Activated CD4-positive, alpha-beta T cell treated with anti-CD3 and anti-CD28 coated beads, Interleukin-2, amount 50 U/mL, for 4 hours (primary cell): ENCODE results near the gene TMEM62.

Experiments
- DNase-seq, 2 experiments: peaks; one replicate each; pipeline ENCODE4 v3.0.0-alpha.2; 2020

The TMEM62 gene

DNA sequence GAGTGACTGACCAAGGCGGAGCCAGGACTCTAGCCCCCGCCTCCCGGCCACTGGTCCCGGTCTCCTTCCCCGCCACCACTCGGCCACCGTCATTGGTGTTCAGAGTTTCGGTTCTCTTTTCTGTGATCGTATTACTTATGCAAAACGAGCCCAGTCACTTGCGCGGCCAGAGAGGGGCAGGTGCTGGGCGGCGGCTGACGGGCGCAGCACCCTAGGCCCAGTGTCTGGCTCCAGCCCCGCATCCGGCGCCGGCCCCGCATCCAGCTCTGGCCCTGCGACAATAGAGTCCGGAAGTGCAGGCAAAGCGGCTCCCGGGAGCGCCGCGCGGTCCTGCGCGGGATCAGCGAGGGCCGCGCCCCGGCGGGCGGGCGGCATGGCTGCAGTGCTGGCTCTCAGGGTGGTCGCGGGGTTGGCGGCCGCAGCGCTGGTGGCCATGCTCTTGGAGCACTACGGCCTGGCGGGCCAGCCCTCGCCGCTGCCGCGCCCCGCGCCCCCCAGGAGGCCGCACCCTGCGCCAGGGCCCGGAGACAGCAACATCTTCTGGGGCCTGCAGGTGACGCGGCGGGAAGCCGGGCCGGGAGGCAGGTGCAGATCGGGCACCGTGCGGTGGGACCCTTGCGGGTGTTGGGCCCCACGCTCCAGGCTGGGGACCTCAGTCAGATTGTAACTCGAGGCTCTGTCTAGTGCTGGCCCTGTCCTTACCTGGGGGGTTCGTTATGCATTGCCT is at the start of gene TMEM62:
TSS of gene TMEM62 (plus strand) at position 157 of the 727 bp plus-strand sequence. CDS start at position 374, 217 bp downstream.
- peak; percentile 25 to 35 for DNase-seq

DNA sequence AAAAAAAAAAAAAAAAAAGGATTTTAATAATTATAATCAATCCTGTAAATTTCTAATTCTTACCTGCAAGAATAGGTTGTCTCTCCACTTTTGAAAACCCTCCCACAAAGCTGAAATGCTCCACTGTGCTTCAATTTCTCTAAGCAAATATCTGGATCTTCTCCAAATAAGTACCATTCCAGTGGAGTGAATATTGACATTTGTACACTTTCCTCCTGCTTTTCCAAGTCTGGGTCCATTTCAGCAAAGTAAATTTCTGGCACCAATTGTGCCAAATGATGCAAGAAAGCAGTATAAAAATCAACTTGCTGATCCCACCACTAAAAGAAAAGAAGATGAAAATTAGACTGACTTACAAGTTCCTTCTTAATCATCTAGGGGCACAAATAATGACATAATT is 47.5 kb upstream of the TMEM62 start:
- no peak for DNase-seq

DNA sequence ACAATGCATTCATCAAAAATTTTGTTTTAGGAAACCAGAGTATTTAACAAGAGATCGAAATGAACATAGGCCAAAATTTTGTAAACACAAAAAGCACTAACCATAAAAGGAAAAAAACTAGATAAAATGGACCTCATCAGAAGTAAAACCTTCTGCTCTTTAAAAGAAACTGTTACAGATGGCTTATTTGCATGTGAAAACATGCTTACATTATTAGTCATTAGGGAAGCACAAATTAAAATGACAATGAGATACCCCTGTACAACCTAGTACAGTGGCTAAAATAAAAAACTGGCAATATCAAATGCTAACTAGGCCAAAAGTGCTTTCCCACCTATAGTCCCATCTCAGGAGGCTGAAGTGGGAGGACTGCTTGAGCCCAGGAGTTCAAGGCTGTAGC is 46.8 kb upstream of the TMEM62 start:
- DNase-seq, result no peak

DNA sequence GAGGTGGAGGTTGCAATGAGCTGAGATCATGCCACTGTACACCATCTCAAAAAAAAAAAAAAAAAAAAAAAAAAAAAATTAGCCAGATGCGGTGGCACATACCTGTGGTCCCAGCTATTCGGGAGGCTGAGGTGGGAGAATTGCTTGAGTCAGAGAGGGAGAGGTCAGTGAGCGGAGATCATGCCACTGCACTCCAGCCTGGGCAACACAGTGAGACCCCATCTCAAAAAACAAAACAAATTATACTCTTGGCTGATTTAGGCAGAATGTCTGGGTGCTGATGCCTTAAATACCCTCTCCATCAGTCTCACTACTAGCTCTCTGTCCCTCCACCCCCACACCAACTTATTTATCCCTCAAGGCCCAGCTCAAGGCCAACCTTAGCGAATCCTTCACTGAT is 41.5 kb upstream of the TMEM62 start:
- no peak for DNase-seq

DNA sequence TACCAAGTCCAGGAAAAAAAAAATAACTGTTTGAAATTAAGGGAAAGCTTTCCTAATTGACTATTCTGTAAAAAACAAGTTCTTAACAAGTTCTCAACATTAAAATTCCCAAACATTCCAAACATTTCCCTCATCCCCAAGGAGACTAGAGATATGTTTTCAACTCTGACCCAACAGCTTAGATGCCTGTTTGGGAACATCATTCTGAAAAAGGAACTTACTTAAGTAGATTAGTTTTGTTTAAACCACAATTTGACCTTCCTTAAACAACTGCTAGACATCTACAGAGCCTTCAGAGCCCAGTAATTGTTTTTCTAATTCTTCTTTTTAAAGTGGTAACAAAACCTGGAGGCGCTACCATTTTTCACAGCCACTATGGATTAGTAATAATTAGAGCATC is 40.4 kb upstream of the TMEM62 start:
- no peak for DNase-seq

DNA sequence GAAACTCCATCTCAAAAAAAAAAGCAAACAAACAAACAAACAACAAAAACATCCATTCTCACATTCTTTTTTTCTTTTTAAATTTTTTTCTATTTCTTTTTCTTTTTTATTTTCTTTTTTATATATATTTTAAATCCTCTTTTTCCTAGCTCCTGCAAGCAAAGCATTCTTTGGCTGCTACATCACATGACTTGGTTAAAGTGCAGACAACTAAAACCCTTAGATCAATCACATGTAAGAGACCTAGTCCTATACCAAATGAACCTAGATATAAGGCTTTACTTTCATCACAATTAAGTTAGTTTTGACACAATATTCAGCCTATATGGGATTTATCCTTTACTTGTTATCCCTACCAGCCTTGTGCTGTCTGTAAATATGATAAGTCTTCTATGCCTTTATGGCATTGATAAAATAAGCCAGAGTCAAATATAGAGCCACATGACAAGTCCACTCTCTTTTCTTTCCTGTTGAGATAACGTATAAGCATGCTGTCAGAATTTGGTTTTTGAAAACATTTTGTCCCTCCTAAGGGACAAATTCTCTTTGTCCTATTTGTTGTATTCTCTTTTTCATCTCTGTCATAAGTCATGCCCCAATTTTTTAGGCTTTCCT is 38.9 kb upstream of the TMEM62 start:
- DNase-seq, result no peak

DNA sequence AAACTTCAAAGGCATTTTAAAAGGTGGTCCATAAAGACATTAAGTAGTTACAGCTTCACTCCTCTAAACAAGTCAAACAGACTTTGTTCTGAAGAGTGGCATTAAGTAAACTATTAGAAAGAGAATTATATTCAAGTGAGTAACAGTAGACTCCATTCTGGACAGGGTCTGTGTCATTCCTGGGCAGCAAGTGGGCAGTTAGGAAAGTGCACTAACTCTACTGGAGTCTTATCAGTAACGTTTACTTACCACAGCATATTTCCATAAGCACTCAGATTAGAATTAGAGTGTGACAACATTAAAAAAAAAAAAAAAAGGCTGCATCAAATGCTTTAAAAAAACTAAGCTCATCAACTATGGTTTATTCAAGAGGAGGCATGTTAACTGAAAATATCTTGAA is 38.1 kb upstream of the TMEM62 start:
- no peak for DNase-seq

DNA sequence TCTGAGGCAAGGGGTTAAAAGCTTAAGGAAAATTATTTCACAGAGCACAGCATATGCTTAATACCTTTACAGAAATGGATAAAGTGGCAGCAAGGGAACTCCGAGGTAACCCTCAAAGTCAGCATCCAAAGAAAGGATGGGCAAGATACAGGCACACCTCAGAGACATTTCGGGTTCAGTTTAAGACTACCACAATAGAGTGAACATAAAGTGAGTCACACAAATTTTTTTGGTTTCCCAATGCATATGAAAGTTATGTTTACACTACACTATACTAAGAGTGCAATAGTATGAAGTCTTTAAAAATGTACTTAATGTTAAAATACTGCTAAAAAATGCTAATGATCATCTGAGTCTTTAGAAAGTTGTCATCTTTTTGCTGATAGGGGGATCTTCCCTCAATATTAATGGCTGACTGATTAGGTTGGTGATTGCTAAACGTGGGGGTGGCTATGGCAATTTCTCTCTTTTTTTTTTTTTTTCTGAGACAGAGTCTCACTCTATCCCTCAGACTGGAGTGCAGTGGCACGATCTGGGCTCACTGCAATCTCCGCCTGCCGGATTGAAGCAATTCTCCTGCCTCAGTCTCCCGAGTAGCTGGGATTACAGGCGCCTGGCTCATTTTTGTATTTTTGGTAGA is 37.6 kb upstream of the TMEM62 start:
- DNase-seq, result no peak

DNA sequence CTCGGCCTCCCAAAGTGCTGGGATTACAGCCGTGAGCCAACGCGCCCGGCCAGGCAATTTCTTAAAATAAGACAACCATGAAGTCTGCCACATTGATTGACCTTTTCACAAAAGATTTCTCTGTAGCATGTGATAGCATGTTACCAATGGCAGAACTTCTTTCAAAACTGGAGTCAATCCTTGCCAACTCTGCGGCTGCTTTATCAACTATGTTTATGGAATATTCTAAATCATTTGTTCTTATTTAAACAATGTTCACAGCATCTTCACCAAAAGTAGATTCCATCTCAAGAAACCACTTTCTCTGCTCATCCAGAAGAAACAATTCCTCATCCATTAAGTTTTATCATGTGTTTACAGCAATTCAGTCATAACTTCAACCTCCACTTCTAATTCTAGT is 37.0 kb upstream of the TMEM62 start:
- no peak for DNase-seq

DNA sequence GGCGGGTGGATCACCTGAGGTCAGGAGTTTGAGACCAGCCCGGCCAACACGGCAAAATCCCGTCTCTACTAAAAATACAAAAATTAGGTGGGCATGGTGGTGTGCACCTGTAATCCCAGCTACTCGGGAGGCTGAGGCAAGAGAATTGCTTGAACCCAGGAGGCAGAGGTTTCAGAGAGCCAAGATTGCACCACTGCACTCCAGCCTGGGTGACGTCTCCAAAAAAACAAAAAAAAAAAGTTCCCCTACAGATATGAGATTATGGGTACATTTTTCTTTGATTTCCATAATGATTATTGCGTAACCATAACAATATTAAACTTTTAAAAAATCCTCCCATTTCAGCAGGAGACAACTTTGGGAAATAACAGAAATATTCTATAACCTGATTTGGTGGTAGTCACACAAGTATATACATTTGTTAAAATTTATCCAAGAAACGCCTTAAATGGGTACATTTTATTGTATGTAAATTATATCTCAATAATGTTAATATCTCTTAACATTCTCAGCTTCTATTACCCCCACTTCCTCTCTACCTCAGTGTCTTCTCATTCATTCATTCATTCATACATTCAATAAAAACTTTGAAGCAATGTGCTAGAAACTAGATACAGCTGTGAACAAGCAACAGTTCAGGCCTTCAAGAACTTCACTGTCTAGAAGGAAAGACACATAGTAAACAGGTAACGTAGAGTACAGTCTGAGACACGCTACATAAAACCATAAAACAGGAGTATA is 34.1 kb upstream of the TMEM62 start:
- no peak for DNase-seq

DNA sequence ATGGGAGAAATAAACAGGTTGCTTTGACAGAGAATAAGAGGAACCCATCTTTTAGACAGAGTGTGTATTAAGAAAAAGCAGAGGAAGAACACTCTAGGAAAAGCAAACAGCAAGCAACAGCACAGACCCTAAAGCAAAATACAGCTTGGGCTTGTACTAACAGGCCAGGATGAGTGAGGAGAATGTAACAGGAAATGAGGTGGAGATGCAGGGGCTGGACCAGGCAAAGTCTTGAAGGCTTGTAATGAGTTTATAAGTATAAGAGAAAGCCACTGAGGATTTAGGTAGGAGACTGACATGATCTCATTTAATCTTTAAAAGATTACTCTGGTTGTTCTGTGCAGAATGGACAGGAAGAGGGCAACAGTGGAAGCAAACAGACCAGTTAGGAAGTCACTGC is 32.4 kb upstream of the TMEM62 start:
- no peak for DNase-seq

DNA sequence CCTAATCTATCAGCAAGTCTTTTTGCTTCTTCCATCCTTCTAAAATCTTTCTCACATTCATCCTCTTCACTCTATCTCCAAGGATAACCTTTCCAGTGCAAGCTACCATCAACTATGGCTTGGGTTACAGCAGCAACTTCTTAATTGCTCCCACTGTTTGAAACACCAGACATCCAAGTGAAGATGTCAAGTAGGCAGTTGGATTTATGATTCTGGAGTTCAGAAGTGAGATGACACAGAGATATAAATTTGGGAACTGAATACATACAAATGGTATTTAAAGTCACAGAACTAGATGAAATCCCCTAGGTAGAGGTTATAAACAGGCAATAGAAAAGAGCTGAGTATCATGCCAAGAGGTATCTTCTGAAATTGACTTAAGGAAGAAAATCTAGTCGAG is 31.2 kb upstream of the TMEM62 start:
- DNase-seq, result no peak

DNA sequence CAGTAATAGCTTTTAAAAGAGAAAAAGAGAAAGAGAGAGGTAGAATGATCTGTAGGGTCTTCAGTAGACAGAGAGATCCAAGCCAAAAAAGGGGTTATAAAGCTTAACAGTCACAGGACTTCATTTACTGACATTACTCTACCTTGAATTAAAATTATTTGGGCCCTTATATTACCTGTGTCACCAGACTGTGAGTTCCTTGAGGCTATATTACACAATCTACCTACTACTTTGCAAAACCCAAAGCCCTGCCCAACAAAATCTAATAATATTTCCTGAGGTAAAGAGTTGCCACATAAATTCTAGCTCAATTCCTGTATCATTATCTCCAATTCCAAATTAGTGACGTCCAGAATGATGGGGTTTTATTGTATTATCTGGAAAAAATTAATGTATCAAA is 29.5 kb upstream of the TMEM62 start:
- no peak for DNase-seq

DNA sequence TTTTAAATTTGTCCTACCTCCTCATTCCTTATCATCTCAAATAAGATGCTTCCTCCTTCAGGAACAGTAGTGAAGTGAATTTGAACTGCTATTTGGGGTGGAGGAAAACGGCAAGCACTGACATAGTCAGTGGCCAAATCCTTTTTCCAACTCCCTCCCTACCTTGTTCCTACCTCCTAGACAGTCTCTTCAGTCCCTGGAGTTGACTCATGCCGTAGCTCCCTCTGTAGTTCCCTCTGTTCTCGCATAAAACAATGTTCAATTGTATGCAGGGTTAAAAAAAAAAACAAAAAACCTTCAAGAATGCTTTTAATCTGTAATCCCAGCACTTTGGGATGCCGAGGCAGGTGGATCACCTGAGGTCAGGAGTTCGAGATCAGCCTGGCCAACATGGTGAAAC is 29.0 kb upstream of the TMEM62 start:
- DNase-seq, result no peak

DNA sequence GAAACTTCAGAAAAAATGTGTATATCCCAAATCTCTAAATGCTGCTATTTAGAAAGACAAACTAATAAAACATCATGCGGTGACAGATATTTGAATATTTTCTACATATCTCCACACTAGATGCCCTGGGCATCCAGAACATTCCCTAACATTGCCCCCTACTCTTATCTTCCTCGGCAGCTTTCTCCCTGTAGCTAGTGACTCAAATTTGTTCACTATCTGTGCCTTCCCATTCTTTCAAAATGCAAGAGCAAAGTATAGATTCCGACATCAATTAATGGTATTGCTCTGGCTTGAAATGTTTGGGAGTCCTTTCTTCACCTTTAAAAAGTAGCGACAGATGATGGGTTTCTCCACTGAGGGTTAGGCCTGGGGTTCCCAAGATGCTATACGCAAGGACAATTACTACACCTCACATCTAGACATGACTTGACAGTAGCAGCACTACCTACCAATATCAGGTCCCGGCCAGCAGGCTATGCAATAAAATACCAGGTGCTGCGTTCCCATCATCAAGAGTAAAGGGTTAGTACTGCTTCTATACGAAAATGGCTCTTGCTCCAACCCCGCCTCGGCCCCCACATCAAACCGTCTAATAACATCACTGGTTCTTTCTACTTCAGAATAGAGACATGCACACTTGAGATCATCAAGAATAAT is 28.2 kb upstream of the TMEM62 start:
- DNase-seq, result peak; percentile 7 to 14

DNA sequence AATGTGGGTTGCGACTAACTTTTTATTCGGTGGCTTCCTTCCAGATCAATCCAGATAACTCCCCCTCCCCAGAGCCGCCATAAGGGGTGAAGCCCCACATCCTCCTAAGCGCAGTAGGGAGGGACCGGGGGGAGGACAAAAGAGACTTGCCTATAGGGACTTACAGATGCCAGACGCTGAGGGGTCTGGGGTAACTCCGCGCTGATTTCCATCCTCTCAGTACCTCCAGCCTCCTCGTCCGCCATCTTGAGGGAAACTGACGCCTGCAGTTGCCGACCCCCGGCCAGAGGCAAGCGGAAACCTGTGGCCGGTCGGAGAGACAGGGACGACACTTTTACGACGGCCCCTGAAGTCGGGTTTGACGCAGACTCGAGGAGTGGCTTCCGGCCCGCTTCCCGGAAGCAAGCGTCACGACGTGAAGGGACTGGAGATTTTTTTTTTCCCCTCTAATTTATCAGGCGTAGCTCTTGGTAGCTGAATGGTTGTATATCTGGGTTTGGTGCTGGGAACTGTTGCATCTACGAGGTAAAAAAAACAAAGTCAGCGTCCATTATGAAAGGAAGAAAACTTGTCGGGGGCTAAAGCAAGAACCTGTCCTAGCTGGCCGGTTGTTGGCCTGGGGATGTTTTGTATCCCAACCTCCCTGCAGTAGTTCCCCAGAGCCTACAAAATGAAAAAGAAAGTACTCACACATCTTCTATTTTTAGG is 27.5 kb upstream of the TMEM62 start, which contains the start of gene UBR1:
TSS of gene UBR1 (minus strand) at position 261 of the 708 bp plus-strand sequence. CDS start at position 245, 16 bp downstream.
- peak; percentile 86 to 87 for DNase-seq

DNA sequence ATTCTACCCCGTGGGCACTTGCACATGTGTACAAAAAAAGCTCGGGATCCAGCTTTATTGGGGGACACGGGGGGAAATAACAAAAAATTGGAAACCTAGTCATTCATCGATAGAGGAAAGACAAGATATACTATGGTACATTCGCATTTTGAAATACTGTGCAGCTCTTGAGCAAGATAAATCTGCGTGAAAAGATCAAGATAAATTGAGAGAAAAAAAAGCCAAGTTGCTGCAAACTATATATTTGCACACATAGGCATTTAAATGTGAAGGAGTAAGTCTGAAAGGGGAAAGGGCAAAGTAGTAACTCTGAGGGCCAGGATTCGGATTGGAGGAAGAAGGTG is 26.9 kb upstream of the TMEM62 start:
- no peak for DNase-seq

DNA sequence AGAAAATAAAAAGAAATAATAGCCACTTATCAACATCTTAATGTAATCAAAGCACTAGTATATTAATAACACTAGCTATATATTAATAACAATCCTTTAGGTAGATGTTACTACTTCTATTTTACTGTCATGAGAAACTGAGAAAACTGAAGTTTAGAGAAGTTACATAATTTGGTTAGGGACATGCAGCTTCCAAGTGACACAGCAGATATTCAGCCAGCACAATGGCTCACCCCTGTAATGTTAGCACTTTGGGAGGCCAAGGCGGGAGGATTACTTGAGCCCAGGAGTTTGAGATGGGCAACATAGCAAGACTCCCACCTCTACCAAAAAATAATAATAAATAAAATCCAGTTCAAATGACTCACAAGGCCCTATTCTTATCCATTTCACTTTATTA is 25.6 kb upstream of the TMEM62 start:
- DNase-seq, result no peak

DNA sequence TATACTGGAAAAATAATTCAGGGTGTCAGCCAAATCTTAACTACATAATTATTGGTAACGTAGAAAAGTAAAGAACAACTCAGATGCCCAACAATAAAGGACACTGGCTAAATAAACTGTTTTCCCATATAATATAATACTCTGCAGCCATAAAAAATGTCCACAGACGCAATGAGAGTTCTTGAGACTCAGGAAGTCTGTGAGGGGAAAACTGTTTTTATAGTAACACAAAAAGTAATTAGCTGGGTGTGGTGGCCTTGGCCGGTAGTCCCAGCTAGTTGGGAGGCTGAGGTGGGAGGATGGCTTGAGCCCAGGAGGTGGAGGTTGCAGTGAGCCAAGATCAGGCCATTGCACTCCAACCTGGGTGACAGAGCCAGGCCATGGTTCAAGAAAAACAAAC is 22.0 kb upstream of the TMEM62 start:
- no peak for DNase-seq

DNA sequence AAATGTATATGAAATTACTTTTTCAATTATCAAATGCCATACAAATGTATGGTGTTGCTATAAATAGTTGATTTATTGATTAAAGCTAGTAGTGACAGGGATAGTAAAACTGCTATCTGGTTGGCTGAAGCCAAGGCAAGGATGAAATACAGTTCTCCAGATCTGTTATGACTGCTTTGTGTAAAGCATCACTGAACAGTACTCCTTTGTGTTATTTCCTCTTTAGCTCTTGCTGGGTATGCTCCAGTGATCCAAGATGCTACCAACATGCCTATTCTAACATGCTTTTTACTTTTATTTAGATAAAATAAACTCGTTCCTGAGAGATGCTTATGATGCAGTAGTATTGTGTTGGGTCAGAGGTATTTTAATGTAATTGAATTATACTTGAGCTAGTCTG is 15.1 kb upstream of the TMEM62 start:
- no peak for DNase-seq

DNA sequence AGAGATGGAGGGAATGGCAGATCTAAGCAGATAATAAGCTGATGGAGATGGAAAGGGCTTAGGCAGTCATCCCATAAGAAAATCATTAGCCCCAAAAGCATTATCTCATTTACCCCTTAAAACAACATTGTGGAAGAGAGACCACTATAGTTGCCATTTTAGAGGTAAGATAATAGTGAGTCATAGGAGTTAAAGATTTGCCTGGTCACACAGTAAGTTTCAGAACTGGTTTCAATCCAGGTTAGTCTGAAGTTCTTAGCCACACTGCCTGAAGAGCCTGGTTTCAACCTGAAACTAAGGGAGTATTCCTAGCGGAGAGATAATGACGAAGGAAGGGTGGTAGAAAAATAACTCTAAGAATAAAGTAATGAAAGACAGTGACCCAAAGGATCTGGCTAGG is 14.6 kb upstream of the TMEM62 start:
- no peak for DNase-seq

DNA sequence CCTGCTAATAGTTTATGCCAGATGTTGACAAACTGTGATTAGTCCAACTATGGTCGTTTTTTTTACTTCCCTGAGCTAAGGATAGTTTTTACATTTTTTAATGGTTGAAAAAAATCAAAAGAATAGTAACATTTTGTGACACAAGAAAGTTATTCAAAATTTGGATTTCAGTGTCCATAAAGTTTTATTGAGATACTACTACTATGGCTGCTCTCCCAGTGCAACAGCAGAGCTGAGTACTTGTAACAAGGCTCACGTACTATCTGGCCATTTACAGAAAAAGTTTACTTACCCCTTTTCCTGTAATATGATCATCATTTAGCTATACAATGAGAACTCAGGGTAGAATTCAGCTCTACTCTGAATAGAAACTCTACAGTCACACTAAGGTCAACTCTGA is 11.5 kb upstream of the TMEM62 start:
- DNase-seq, result no peak
